GM19023 (cell line): ENCODE results near the gene HOXD12.
A peak's percentile ranks its signal among the peaks of the same experiment; 100 is the strongest.

ENCODE experiments used
- ATAC-seq: cut with Tn5 transposase; IDR thresholded peaks from one replicate; pipeline ENCODE4 v1.9.1; 2021; ENCODE audit warnings: mild to moderate bottlenecking, moderate library complexity; ENCODE audit not compliant: unreplicated experiment

HOXD12 gene

DNA sequence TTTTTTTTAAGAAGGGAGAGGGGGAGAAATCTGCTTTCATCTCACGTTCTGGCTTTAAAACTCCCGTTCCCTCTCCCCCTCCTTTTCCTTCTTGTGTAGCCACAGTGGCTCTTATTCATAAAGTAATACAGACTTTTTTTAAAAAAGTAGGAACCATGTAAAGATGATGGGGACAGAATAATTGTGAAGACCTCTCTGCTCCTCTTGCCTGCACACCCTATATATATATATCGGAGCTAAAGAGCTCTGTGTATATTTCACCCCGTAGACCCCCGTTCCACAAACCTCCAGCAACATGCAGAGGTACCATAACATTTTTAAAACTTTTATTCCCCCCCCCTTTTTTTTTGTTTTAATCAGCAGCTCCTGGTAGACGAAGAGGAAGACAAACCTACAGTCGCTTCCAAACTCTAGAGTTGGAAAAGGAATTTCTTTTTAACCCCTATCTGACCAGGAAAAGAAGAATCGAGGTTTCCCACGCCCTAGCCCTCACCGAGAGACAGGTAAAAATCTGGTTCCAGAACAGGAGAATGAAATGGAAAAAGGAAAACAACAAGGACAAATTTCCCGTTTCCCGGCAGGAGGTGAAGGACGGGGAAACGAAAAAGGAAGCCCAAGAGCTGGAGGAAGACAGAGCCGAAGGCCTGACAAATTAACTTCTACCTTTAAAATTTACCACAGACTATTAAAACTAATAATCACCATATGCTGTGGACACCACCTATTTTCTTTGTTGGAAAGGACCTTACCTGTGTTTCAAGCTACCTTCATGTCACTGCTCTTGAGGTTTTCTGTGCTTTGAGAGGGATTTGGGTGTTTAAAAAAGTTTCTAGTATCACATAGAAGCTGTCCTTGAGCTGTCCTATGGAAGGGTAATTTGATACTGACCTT is 31.6 kb downstream of the HOXD12 start:
- no peak for ATAC-seq

DNA sequence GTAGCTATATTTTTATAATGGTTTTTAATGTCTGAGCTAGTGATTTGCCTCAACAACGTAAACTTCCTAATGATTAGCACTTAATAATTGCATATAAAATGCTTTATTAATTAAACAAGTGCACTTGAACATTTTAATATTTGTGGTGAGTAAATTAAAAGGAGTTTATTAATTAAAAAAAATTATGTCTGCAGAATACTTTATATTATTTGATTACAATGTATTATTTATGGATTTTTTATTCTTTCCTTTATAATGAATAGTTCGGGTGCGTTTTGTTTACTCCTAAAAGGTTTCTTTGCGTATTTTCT is 32.2 kb downstream of the HOXD12 start:
- ATAC-seq = no peak

DNA sequence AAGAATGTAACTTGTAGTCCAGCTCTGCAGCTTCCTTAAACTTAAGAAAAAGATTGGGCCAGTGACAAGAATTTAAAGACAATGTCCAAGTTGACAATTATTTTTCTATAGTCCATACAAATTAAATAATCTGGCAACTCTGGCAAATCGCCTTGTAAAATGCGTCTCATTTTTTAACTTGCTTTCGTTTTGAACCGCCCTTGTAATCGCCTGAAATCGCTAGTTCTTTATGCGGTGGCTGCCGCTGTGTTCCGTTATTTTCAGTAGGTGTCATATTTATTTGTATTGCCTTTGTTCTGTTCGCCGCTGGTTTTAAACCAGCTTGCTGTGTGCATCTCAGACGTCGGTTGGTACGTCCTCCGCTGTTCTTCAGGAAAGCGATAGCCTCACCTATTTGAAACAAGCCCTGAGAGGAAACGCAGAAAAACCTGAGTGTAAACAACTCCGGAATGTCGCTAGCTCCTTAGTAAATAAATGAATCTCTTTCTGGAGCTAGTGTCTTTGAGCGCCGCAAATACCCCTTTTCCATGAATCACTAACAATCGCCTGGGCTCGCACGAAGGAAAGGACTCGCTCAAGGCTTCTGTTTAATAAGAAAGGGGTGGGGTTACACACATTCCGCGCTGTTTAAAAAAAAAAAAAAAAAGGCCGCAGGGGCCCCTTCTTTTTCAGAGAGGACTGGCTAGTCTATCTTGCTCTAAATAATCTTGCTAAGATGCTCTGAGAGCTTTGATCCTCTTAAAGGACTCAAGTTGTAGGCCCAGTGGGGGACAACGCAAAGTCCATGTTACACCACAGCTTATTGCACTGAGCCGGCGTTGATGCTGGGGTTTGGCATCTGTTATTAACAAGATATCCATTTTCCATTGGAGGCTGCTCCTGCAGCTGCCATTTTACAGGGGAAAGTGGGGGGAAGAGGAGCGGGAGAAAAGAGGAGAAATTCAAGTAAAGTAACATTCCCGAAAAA is 32.9 kb downstream of the HOXD12 start:
- ATAC-seq = no peak

DNA sequence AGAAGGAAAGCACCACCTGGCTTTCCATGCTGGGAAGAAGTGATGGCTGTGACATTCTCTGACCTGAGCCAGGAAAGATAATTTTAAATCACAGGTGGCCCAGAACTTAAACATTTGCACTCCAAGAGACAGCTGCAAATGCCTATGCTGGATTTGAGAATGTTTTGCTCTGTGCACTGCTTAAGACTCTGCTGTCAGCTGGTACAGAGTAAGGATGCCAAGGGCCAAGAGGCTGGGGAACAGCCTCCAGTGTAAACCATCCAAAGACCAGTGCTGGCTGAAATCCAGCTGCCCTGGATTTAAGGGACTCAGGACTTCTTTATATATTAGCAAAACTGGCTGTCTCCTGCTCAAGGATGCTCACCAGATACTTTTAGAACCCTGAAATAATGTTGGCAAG is 33.8 kb downstream of the HOXD12 start:
- no peak for ATAC-seq

- no peak for ATAC-seq
Observed at GRCh38 chr2:176134035-176134434, 34.4 kb downstream of the HOXD12 start.

GRCh38 chr2:176135035-176135440 is 35.4 kb downstream of the HOXD12 start:
- no peak for ATAC-seq

DNA sequence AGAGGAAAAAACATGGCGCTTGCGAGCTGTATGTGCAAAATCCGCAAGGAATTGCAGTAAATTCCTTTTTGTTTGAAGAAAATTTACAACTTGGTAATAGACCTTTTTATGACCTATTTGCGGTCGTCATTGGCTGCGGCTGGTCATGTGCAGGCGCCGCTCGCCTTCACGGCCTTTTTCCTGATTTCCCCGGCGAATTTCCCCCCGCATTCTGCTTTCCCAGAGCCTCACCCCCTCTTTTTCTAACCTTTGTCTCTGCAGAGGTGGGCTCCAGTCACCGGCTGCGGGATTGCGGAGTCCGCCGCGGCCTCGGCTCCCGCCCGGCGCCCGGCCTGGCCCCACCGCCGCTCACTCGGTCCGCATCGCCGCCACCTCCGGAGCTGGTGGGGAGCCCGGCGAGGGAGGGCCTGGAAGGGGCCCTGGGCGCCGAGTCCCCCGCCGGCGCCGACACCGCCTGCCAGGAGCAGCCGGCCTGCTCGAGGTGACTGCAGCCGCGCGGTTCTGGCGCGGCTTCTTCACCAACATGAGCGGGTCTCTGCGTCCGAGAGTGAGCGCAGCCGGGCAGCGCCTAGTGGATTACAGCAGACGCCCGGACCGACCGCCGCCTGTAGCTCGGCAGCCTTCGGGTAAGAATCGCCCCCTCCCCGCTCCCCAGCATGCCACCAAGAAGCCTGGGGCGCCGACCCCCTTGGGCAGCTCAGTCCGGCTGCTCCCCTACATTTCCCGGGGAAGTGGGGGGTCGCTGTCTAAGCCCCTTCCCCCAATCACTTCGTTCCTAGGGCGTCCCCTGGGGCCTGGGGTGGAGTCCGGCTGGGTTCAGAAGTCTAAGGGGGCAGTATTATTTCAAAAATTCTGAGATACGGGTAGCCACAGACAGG is 37.0 kb downstream of the HOXD12 start:
- ATAC-seq = no peak

- ATAC-seq = no peak
Observed at GRCh38 chr2:176137252-176137580, 37.6 kb downstream of the HOXD12 start.

DNA sequence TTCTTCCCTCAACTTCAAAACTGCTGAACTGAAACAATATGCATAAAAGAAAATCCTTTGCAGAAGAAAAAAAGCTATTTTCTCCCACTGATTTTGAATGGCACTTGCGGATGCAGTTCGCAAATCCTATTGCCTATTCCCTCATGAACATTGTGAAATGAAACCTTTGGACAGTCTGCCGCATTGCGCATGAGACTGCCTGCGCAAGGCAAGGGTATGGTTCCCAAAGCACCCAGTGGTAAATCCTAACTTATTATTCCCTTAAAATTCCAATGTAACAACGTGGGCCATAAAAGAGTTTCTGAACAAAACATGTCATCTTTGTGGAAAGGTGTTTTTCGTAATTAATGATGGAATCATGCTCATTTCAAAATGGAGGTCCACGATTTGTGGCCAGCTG is 38.3 kb downstream of the HOXD12 start:
- no peak for ATAC-seq

- no peak for ATAC-seq
Observed at GRCh38 chr2:176138526-176138922, 38.9 kb downstream of the HOXD12 start.

DNA sequence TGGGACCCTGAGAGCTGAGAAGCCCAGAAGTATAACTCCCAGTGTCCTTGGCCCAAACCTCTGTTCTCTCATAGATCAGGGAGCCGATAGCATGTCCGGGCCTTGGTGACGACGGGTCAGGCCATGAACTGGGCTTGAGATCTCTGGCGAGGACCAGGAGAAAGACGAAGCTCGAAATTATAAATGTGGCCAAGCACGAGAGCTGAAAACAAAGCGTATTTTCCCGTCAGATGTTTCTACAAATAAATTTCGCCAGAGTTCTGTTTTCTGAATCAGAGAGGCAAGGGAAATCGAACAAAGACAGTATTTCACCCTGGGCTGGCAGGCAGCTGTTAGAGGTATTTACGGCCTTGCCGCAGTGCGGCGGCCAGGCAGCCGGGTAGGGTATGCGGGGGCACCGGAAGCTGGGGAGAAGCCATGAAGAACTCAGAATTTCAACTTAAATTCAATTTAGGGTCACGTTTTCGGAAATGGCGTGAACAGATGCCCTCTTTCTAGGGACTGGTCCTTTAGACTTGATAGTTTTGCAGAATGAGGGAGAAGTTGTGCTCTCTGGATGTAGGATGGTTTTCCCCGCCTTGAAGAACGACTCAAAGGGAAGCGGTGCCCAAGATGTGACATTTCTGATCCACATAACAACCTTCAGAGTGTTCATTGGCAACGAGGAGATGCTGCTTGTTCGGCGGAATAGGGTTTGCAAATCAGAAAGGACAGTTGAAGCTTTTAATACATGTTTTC is 39.5 kb downstream of the HOXD12 start:
- ATAC-seq = no peak

- ATAC-seq = no peak
Observed at GRCh38 chr2:176139661-176140512, 40.3 kb downstream of the HOXD12 start.

DNA sequence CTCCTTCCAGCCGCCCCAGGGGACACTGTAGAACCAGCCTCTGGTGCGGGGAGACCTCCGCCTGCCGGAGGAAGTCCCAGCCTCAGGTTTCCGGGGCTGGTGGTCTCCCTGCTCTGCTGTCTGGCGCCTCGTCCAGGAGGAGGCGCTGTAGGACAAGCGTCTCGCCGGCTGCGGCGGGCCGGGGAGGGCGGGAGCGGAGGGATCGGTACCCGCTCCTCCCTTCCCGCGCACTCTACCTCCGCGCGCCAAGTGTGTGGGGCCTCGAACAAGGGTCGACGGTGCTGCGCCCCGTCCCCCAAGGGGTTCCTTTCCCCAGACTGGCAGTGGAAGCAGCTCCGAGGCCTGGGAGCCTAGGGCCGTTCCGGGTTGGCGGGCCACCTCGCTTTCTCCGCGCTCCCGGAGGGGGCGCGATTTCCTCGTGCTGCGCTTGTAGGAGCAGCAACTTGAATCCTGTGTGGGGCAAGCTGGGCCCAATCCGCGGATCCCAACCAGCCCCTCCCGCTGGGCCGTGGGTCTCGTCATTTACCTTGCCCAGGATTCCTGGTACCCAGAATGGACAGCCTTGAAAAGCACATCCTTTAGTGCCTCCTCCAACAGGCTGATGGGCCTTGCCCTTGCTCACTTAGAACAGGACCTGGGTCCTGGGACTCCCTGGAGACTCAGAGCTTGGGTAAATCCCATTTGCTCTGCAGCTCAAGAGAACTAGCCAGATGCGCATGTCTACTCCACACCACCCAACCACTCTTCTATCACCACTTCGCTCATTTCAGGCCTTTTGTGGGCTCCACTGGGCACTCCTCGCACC is 41.1 kb downstream of the HOXD12 start:
- ATAC-seq = peak; percentile 93

DNA sequence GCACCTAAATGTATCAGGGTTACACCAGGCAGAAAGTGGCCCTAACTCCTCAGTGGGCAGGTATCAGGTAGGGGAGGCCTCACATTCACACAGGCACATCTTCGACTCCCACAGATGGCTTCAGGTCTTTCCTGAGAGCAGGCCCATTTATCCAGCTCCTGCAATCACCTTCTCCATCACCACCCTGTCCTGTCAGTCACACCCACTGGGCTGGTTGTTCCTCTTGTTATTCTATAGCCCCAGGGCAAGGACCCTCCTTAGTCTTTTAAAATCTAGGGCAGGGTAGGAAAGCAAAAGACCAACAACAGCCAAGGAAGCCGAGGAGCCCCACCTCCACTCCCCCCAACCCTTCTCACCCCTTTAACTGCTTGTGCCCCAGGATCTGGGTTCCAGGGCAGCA is 42.7 kb downstream of the HOXD12 start:
- ATAC-seq = no peak

GRCh38 chr2:176145085-176145969 is 45.7 kb downstream of the HOXD12 start:
- ATAC-seq = no peak

DNA sequence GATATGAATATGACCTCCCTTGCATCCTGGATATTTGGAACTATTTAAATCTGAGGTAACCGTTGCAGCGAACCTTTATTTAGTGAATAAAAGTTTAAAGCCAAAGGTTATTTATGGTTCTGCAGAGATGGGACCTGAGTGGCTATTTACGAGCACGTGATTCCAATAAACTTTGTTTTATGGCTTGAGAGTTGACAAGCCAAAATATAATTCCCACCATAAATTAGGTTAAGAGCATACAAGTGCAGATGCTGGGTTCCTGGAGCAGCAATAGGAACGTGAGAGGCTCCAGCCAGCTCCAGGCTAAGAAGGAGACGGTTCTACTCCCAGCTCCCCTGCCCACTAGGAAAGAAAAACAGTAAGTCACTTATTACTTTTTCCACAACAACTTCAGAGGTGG is 46.5 kb downstream of the HOXD12 start:
- no peak for ATAC-seq

DNA sequence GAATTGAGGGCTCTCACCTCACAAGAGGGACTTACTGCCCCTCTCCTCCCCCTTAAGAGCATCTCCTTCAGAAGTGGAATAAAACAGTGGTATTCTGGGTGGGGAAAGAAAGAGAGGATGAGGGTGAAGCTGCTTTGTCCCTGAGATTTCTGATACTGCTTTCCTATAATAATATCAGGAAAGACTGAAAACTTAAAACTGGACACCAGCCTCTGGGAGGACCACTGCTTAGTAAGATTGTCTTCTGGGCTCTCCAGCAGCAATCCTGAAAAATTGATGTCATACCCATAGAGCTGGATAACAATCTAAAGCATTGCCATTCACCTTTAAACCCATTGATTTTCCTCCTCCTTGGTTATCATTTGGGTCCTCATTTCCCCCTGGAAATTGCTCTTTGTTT is 47.0 kb downstream of the HOXD12 start:
- no peak for ATAC-seq
